DMS79 treated with DMSO at 0.1 percent for 48 hours (cell line): Measurements from ENCODE around the gene B4GALNT2.
A peak's percentile ranks its signal among the peaks of the same experiment; 100 is the strongest.
"Not testable (repeated sequence)": the region's sequence is repeated elsewhere in the genome, so short reads cannot be mapped to it uniquely, and the experiment has no call there.

Source experiments
- DNase-seq: peaks from one replicate; lab custom pipeline; 2025; lab: John Stamatoyannopoulos, UW

Gene B4GALNT2, protein sequence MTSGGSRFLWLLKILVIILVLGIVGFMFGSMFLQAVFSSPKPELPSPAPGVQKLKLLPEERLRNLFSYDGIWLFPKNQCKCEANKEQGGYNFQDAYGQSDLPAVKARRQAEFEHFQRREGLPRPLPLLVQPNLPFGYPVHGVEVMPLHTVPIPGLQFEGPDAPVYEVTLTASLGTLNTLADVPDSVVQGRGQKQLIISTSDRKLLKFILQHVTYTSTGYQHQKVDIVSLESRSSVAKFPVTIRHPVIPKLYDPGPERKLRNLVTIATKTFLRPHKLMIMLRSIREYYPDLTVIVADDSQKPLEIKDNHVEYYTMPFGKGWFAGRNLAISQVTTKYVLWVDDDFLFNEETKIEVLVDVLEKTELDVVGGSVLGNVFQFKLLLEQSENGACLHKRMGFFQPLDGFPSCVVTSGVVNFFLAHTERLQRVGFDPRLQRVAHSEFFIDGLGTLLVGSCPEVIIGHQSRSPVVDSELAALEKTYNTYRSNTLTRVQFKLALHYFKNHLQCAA

DNA sequence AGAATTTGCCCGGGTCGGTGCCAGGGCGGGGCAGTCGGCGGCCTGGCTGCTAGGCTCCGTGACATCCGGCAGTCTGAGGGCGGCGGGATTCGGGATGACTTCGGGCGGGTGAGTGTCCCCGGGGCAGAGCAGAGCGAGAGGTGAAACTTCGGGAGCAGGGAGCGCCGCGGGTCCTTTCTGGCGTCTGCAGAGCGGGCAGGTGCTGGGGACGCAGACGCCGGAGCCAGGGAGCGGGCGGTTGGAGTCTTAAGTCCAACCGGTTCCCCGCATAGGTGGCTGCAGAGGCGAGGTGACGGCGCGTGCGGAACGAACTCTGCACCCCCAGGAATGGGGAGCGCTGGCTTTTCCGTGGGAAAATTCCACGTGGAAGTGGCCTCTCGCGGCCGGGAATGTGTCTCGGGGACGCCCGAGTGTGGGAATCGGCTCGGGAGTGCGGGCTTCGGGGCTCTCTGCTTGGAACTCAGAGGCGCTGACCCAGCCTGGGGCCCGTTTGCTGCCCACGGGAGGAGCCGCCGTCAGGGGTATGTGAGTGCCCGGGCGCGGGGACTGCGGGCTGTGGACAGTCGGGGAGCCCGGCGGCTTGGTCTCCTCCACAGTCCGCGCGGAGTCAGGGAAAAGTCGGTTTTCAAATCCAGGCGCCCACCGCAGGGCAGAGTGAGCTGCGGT, at the start of gene B4GALNT2:
TSS of gene B4GALNT2 (plus strand) at position 71 of the 666 bp plus-strand sequence. CDS start at position 95, 24 bp downstream.
- DNase-seq: no peak

DNA sequence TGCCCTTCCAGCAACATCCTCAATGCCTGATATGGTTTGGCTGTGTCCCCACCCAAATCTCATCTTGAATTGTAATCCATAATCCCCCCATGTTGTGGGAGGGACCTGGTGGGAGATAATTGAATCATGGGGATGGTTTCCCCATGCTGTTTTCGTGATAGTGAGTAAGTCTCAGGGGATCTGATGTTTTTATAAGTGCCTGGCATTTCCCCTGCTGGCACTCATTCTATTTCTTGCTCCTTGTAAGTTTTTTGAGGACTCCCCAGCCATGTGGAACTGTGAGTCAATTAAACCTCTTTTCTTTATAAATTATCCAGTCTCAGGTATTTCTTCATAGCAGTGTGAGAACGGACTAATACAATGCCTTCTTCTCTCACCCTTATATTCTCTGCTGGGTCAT, 47.5 kb upstream of the B4GALNT2 start:
- not testable (repeated sequence) for DNase-seq

DNA sequence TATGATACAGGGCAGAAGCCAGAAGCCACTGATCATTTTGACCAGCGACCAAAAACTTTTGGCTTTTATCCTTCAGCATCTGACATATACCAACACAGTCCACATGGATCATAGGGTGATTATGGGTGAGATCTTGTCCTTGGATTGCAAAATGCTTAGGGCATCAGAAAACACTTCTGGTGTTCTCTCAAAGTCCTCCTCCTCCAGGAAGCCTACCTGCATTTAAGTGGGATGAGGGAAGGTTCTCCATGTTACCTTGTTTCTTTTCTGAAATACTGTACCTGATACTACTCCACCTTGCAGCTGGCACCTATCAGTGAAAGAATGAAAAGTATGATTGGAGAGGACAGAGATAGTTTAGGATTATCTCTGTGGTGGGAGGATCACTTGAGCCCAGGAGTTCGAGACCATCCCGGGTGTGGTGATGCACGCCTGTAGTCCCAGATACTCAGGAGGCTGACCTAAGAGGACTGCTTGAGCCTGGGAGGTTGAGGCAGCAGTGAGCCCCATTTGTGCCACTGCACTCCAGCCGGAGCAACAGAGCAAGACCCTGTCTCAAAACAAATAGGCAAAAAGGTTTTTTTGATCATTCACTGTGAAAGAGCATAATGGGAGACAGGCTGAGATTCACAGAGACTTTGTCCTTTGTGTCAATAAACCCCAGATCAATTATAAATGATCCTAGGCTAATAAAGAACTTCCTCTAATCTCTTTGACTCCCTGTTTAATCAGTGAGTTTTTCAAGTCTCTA, 46.8 kb upstream of the B4GALNT2 start:
- no peak for DNase-seq

DNA sequence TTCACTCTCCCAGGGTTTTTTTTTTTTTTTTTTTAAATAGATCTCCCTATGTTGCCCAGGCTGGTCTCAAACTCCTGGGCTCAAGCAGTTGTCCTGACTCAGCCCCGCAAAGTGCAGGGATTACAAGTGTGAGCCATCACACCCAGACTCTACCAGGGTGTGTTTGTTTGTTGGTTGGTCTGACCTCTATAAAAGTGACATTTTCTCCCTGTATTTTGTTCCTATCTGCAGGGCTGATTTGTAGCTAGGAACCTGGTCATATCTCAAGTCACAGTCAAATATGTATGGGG, 46.3 kb upstream of the B4GALNT2 start:
- no peak for DNase-seq

DNA sequence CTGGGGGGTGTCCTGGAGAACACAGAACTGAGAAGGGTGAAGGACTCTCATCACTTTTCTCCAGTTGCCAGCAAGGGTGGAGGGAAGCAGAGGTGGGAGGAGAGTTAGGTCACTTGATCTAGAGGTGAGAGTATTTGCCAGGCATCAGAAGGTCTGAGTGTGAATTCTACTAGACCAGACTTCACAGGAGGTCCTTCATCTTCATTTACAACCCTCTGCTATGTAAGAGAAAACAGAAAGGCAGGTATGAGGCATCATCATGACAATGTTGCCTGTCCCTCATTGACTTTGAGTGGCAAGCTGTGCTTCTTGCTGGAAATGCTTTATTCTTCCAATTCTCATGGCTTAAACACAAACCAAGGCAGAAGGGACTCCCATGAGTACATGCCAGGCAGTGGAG, 45.9 kb upstream of the B4GALNT2 start:
- DNase-seq: no peak

DNA sequence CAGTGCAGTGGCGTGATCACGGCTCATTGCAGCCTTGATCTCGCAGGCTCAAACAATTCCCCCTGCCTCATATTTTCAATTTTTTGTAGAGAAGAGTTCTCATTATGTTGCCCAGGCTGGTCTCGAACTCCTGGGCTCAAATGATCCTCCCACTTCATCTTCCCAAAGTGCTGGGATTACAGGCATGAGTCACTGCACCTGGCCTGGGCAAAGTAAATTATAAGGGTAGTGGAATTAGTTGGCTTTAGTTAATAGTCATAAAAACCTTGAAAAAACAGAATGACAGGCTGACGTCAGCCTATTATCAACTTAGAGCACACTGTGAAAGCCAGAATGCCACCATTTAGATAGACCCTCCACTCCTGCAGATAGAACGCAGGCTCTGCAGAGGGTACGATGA, 43.5 kb upstream of the B4GALNT2 start:
- no peak for DNase-seq

DNA sequence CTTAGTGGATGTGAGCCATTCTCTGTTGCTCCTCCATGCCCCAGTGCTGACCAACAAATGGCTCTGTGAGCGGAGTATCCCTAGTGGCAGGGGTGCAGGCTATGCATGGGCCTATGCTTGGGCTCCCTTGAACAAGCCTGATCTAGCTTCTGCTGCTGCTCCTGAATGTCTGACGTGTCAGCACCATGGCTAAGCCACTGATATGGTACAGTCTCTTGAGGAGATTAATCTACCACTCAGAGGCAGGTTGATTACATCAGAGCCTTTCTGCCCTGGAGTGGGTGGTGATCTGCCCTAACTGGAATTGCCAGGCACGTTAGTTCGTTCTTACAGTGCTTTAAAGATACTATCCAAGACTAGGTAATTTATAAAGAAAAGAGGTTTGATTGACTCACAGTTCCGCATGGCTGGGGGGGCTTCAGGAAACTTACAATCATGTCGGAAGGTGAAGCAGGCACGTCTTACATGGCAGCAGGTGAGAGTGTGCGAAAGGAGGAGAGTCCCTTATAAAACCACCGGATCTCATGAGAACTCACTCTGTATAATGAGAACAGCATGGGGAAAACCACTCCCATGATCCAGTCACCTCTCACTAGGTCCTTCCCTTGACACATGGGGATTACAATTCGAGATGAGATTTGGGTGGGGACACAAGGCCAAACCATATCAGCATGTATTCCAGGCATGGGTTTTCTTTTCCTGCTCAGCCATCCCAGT, 41.5 kb upstream of the B4GALNT2 start:
- no peak for DNase-seq

DNA sequence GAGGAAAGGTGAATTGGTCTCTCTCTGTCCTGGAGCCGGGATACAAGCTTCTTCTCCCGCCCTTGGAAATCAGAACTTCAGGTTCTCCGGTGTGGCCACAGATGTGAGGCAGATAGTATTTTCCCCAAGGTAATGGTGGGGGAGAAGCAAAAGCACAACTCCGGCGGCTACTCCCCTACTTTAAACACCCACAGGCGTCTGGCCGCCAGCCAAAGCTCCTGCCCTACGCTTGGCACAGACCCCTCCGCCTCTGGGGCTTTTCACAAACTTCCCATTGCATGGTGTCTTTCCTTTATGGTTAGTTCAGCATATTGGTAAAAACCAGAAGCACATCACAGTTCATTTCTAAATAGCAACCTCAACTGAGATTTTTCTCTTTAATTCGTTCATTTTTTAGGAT, 39.4 kb upstream of the B4GALNT2 start:
- DNase-seq: peak; percentile 12

DNA sequence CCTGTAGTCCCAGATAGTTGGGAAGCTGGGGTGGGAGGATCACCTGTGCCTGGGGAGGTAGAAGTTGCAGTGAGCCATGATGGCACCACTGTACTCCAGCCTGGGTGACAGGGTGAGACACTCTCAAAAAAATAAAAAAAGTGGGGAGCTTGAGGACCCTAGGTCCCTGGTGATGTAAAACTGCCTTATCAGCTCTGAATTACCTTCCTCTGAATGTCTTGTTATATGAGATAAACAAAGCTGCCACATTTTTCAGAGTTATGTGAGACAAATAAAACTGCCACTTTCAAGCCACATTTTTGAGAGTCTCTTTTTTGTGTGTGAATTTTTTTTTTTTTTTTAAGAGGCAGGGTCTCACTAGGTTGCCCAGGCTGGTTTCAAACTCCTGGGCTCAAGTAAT, 32.0 kb upstream of the B4GALNT2 start:
- no peak for DNase-seq

DNA sequence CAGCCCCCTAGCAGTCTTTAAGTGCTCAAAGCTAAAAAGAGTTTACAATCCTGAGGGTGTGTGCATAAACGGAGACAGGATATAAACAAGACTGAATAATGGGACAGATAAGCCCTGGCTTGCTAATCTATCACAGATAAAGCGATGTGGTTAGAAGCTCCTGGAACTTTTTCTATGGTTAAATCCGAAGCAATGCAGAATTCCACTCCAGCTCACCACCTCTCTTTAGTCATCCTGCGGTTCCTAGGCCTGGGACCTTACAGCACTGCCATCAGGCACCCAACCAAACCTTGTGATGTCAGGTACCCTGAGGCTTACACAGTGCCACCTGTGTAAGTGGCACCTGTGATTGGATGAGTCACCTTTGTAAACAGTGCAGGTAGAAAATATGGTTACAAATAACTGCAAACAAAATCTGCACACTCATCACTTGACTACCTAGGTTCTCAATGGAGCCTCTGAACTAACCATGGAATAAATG, 31.5 kb upstream of the B4GALNT2 start:
- DNase-seq: peak; percentile 9

DNA sequence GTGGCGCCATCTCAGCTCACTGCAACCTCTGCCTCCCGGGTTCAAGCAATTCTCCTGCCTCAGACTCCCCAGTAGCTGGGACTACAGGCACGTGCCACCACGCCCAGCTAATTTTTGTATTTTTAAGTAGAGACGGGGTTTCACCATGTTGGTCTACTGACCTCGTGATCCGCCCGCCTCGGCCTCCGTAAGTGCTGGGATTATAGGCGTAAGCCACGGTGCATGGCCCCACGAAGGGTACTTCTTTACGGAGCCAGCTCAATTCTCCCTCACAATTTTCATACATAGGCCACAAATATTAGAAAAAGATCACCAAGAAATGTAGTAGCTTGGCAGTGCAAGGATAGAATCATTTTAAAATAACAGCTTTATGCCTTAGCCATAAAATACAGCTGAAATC, 29.2 kb upstream of the B4GALNT2 start:
- not testable (repeated sequence) for DNase-seq

DNA sequence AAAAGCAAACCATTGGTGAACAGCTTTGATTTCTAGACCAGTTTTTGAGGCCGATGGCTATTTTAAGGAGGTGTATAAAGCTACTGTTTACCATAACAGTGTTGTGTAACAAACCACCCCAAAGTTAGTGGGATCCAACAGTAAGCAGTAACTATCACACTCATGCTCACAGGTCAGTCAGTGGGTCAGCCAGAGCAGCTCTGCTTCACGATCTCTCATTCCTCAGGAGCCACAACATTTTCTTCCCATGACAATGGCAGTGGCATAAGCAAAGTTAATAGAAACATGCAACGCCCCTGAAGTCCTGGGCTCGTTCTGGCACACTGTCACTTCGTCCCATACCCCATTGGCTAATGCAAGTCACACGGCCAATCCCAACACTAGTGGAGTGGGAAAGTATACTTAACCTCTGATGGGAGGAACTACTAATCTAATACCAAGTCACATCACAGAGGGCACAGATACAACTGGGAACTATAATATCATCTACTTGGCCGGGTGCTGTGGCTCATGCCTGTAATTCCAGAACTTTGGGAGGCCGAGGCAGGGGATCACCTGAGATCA, 28.0 kb upstream of the B4GALNT2 start:
- no peak for DNase-seq

DNA sequence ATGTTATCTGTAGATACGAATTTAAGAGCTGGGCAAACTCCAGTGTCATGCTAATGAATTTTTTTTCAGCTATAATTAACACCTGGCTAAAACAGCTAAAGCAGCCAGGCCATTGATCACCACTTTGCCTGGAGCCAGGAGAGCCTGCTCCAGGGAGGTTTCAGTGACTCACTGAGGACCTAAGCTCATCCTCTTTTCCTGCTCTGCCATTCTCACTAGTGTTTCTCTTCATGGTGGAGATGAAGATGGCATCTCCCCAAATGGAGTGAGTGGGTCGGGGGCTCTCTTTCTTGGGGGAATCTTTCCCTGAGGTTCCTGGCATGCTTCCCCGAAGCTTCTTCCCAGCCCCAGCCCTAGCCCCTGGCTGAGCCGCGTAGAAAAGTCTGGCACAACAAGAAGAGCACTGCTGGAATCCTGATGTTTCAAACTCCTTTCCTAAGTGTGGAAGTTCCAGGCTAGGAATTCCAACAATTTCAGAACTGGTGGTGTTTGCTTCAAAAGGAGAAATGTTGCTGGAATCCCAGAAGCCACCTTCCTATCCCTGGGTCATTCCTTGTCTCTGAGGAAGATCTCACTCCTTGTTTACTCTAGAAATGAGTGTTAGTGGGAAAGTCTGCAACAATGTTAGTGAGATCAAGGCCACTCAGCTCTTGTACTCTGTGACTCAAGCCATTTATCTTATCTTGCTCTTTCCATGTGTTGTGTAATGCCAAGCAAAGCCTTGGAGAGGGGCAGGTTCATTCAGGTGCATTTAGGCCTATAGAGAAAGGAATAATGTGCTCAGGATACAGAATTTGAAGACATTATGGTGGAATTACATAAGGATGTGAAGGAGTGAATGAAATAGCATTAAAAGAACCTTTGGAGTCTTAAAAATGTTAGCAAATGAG, 26.0 kb upstream of the B4GALNT2 start:
- DNase-seq: no peak

DNA sequence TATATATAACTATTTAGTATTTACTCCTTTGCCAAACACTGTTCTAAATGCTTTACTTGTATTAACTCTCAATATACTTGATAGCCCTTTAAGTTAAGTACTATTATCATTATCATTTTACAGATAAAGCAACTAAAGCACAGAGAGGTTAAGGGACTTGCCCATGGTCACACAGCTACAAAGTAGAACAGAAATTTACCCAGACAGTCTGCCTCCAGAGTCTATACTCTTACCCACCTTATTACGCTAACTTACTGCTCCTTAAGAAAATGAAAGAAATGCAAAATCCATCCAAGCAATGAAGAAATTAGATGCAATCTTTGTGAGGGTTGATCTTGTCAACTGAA, 25.4 kb upstream of the B4GALNT2 start:
- no peak for DNase-seq

DNA sequence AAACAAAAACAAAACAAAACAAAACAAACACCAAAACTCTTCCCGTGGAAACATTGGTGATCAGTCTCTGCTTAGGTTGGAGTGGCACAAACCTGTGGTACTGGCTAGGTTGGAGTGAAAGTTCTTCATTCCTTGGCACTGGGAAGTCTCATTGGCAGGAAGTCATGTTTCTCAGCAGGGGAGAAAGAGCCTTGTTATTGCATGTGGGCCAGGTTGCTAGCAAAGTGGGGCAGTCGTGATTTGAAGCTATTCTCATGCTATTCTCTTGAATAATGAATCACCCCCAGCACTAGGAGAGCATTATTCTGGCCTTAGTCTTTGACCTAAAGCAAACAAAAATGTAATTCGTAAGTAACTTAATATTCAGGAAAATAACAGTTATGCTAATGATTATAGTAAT, 24.3 kb upstream of the B4GALNT2 start:
- no peak for DNase-seq

DNA sequence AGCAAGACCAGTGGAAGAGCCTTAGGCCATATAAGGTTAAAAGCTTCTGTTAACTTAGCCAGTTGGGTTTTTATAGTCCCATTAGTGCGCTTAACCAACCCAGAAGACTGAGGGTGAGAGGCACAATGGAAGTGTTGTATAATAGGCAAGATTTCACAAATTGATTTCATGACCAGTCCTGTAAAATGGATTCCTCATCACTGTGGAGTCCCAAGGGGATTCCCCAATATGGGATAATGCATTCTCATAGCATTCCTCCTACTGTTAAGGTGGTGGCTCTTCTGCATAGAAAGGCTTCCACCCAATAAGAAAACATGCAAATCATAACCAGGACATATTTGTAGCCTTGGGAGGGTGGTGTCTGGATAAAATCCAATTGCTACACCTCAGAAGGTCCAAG, 22.1 kb upstream of the B4GALNT2 start:
- DNase-seq: no peak

DNA sequence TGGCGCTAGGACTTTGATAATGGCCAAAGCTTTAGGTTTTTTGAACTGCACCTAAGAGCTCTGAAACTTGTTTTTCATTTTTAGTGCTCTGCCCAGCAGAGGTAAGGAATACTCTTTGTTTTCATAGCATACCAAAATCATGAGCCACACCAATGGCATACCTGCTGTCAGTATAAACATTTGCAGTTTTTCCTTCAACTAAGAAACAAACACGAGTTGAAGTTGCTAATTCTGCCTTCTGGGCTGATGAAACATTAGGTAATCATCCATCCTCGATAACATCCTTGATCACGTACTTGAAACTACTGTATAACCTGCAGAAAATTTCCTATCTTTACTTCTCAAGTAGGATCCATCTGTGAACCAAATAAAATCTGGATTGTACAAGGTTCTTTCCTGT, 20.6 kb upstream of the B4GALNT2 start:
- DNase-seq: no peak

DNA sequence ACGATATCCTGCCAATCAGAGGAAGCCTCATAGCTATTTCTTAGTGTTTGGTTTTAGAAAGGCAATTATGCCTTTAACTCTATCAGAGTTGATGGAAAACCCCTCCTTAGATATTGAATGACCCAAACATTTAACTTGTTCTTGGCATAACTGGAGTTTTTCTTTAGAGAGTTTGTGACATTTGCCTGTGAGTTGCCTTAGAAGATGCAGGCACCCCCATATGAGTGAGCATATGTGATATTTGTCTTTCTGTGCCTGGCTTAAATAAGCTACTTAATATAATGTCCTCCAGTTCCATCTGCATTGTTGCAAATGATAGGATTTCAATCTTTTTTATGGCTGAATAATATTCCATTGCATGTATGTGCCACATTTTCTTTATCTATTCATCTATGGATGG, 19.6 kb upstream of the B4GALNT2 start:
- no peak for DNase-seq

DNA sequence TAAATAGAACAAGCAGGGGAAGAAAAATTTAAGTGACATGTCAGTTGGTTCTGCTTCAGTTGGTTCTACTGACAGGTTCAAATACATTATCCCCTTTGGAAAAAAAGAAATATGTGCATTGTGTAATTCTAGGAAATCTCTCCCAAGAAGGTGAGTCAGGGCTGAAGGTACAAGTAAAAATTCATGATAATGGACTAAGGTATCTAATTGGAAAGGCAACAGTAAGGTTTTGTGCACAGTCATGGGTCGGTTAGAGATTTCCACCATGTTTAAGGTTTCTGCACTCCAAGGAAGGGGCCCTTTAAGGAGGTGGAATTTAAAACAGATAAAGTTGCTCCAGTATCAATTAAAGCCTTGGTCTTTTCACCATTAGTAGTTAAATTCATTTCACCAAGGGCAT, 17.9 kb upstream of the B4GALNT2 start:
- DNase-seq: no peak

DNA sequence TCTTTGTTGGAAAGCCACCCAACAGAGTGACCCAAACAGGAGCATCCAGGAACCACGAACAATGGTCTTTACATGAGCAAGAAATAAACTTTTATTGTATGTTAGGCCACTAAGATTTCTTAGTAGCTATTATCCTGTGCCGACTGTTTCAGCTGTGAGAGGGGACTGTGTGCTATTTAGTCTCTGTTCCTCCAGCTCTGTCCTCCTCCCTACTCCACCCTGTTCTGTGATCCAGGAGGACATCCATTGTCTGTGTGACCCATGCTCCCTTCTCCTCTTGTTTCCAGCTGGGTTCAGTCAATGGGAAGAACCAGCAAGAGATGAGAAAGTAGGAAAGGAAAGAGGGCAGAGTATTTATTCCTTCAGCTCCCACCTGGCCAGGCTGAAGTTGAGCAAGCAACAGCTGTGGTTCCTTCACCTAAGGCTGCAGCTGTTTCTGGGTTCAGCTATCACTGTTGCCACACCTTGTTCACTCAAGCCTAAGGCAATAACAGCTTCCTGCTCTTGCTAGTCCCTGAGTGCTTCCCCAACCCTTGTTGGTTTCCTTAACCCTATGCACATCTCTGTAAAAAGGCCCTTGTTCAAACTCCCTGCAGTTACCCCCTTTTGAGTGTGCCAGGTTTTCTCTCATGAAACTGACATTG, 14.9 kb upstream of the B4GALNT2 start:
- no peak for DNase-seq
